Neutrophil (primary cell): ENCODE results near the gene NCK2.

Source experiments
- H3K27ac ChIP-seq: fragments of 200-600 bp; sonication (generic); 2 replicates; pipeline ENCODE4 v1.5.1; 2016; ENCODE audit warnings: mild to moderate bottlenecking, moderate library complexity
- H3K27me3 ChIP-seq: fragments of 200-600 bp; sonication (generic); 2 replicates; pipeline ENCODE4 v1.6.0; 2016; ENCODE audit warnings: mild to moderate bottlenecking
- H3K36me3 ChIP-seq: fragments of 200-600 bp; sonication (generic); 2 replicates; pipeline ENCODE4 v1.5.1; 2017
- H3K4me1 ChIP-seq, 2 experiments: fragments of 200-600 bp in 1 of 2; sonication (generic) in 1 of 2; 1 replicate in 1 of 2; 2 replicates in 1 of 2; pipeline versions ENCODE4 v1.5.1 to v1.6.1; 2013 to 2016; ENCODE audit warnings: low read depth in 1 of 2, low read length in 1 of 2, mild to moderate bottlenecking in 1 of 2, moderate library complexity in 1 of 2; ENCODE audit not compliant: control insufficient read depth in 1 of 2, insufficient read depth in 1 of 2
- H3K4me3 ChIP-seq, 2 experiments: fragments of 200-600 bp in 1 of 2; sonication (generic) in 1 of 2; 1 replicate in 1 of 2; 2 replicates in 1 of 2; pipeline ENCODE4 v1.5.1; 2013 to 2016; ENCODE audit warnings: low read depth in 1 of 2, low read length in 1 of 2, mild to moderate bottlenecking in 1 of 2, moderate library complexity in 1 of 2
- H3K9me3 ChIP-seq: fragments of 200-600 bp; sonication (generic); 2 replicates; pipeline ENCODE4 v1.5.1; 2016
- CTCF ChIP-seq: fragments of 200-600 bp; sonication (generic); IDR thresholded peaks from 2 replicates; pipeline ENCODE4 v1.5.1; 2016; ENCODE audit warnings: antibody characterized with exemption

NCK2 gene

GRCh38 chr2:105736145-105736544 lies 8.6 kb upstream of the NCK2 start:
- TF ChIP-seq CTCF, result no peak
- no peak overlapping the region for H3K27ac ChIP-seq
- no peaks in the 10 kb centered on the region for H3K9me3 ChIP-seq
- peaks cover 10% of the 10 kb centered on the region for H3K27me3 ChIP-seq
- H3K4me1 ChIP-seq, result no peaks in the 10 kb centered on the region
- no peak overlapping the region for H3K4me3 ChIP-seq
- H3K36me3 ChIP-seq, result no peaks in the 10 kb centered on the region

- H3K4me1 ChIP-seq, result no peaks in the 10 kb centered on the region
- no peak overlapping the region for H3K4me3 ChIP-seq
- H3K27ac ChIP-seq, result no peak overlapping the region
These were observed 6.6 kb upstream of the NCK2 start for GRCh38 chr2:105737980-105738657.

GRCh38 chr2:105738658-105739241 lies 6.0 kb upstream of the NCK2 start:
- Histone ChIP-seq H3K4me3 (no peak overlapping the region), H3K9me3 (no peaks in the 10 kb centered on the region), H3K4me1 (peaks cover under 1 to 2% of the 10 kb centered on the region in 2 experiments), H3K27ac (no peak overlapping the region), H3K27me3 (no peaks in the 10 kb centered on the region), H3K36me3 (no peaks in the 10 kb centered on the region)
- TF ChIP-seq CTCF, result no peak

More at GRCh38 chr2:105737980-105738657, 6.6 kb upstream of the NCK2 start:
- no peaks in the 10 kb centered on the region for H3K27me3 ChIP-seq
- H3K36me3 ChIP-seq, result no peaks in the 10 kb centered on the region
- TF ChIP-seq CTCF, result no peak
- no peaks in the 10 kb centered on the region for H3K9me3 ChIP-seq

GRCh38 chr2:105739426-105739825 lies 5.3 kb upstream of the NCK2 start:
- H3K27ac ChIP-seq, result no peak overlapping the region
- H3K27me3 ChIP-seq, result no peaks in the 10 kb centered on the region
- H3K4me3 ChIP-seq, result no peak overlapping the region
- no peak for TF ChIP-seq CTCF
- peaks cover 4 to 9% of the 10 kb centered on the region in 2 experiments for H3K4me1 ChIP-seq
- H3K36me3 ChIP-seq, result no peaks in the 10 kb centered on the region
- H3K9me3 ChIP-seq, result no peaks in the 10 kb centered on the region

GRCh38 chr2:105739944-105740530 lies 4.7 kb upstream of the NCK2 start:
- H3K4me3 ChIP-seq, result no peak overlapping the region
- no peaks in the 10 kb centered on the region for H3K27me3 ChIP-seq
- H3K4me1 ChIP-seq, result peaks cover 4 to 9% of the 10 kb centered on the region in 2 experiments
- H3K27ac ChIP-seq, result no peak overlapping the region
- H3K9me3 ChIP-seq, result no peaks in the 10 kb centered on the region
- TF ChIP-seq CTCF, result no peak
- H3K36me3 ChIP-seq, result no peaks in the 10 kb centered on the region
